GM12874 (cell line): ENCODE data around the gene ACP5.

Source experiments
- CTCF ChIP-seq: IDR thresholded peaks from 2 replicates; pipeline ENCODE4 v1.5.1; 2011; ENCODE audit warnings: low read depth, mild to moderate bottlenecking, control low read depth, low read length, moderate library complexity; ENCODE audit not compliant: insufficient read depth

The ACP5 gene

GRCh38 chr19:11540645-11541044, 36.8 kb downstream of the ACP5 start:
- no peak for TF ChIP-seq CTCF

GRCh38 chr19:11539495-11540365, 37.7 kb downstream of the ACP5 start:
- no peak for TF ChIP-seq CTCF

DNA sequence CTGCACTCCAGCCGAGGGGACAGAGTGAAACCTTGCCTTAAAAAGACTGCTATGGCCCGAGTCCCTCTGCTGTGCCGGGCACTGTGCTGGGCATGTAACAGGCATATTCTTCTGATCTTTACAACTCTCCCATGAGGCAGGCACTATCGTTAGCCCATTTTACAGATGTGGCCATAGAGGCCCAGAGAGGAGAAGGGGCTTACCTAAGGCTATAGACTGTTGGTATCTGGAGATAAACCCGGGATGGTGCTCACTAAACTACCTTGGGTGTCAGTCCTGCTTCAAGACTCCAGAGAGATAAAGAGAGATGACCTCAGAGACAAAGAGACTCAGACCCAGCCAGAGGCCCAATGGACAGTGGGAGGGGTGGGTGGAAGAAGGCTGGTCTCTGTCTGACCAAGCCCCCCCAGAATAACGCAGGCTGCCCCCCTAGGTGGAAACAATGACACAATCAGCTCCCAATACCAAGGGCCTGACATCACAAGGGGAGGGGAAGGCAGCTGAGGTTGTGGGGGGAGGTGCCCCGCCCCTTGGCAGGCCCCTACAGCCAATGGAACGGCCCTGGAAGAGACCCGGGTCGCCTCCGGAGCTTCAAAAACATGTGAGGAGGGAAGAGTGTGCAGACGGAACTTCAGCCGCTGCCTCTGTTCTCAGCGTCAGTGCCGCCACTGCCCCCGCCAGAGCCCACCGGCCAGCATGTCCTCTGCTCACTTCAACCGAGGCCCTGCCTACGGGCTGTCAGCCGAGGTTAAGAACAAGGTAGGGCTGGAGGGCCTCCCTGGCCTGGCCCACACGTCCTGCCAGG, 39.0 kb downstream of the ACP5 start, which contains the start of gene CNN1:
Gene CNN1 (plus strand): TSS at position 620 of the 805 bp plus-strand sequence. CDS start 77 bp downstream, at position 697.
- TF ChIP-seq CTCF = no peak

GRCh38 chr19:11535792-11536595, 41.5 kb downstream of the ACP5 start:
- peak; percentile 95 for TF ChIP-seq CTCF

- no peak for TF ChIP-seq CTCF
Measured at GRCh38 chr19:11534948-11535347, 42.5 kb downstream of the ACP5 start.

DNA sequence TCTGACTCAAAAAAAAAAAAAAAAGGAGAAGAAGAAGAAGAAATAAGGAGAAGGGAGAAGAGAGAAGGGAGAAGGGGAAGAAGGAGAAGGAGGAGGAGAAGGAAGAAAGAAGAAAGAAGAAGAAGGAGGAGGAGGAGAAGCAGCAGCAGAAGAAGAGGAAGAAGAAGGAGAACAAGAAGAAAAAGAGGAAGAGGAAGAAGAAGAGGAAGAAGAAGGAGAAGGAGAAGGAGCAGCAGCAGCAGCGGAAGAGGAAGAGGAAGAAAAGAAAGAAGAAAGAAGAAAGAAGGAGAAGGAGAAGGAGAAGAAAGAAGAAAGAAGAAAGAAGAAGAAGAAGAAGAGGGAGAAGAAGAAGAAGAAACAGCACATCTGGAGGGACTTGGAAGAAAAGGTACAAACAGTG, 42.9 kb downstream of the ACP5 start:
- no peak for TF ChIP-seq CTCF

- TF ChIP-seq CTCF = peak; percentile 38; the same call in 1 of the 2 replicates
Measured at GRCh38 chr19:11530432-11530831, 47.0 kb downstream of the ACP5 start.
